GM18505 (cell line): ENCODE measurements around the gene NCAPG2.

ENCODE experiments used
- ATAC-seq: cut with Tn5 transposase; IDR thresholded peaks from one replicate; pipeline ENCODE4 v1.9.1; 2021; ENCODE audit not compliant: unreplicated experiment
- POLR2A ChIP-seq: IDR thresholded peaks from 4 replicates; pipeline ENCODE4 v1.6.1; 2011; ENCODE audit warnings: borderline replicate concordance; ENCODE audit not compliant: insufficient read depth, insufficient read length; ENCODE audit errors: extremely low read depth

NCAPG2 gene

GRCh38 chr7:158730383-158731346 is 26.1 kb upstream of the NCAPG2 start:
- no peak for ATAC-seq
- TF ChIP-seq POLR2A = no peak

DNA sequence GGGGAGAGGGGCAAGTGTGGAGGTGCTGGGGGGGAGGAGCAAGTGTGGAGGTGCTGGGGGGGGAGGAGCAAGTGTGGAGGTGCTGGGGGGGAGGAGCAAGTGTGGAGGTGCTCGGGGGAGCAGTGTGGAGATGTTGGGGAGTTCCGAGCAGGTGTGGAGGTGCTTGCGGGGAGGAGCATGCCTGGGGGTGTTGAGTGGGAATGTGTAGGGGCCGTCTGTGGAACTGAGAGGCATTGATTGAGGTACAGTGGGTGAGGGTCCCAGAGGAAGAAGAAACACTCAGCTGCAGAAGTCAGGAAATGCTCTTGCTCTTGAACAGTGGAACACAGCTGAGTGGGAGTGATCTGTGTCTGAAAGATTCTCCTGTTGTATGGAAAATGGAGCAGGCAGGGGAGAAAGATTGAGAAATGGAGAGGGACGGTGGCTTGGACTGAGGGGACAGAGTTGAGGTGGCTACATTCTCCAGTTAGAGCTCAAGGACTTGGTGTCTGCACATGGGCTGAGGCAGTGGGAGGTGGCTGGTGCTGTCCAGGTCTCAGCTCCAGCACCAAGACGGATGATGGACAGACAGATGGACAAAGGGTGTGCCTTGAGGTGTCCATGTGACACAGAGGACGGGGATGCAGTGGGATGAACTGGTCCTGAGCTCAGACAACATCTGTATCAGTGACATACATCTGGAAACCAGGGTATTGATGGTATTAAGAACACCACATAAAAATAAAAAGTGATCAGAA is 25.2 kb upstream of the NCAPG2 start:
- ATAC-seq = no peak
- no peak for TF ChIP-seq POLR2A

GRCh38 chr7:158728911-158729645 is 24.5 kb upstream of the NCAPG2 start:
- no peak for TF ChIP-seq POLR2A
- ATAC-seq = no peak

GRCh38 chr7:158727690-158728089 is 23.1 kb upstream of the NCAPG2 start:
- TF ChIP-seq POLR2A = no peak
- no peak for ATAC-seq

DNA sequence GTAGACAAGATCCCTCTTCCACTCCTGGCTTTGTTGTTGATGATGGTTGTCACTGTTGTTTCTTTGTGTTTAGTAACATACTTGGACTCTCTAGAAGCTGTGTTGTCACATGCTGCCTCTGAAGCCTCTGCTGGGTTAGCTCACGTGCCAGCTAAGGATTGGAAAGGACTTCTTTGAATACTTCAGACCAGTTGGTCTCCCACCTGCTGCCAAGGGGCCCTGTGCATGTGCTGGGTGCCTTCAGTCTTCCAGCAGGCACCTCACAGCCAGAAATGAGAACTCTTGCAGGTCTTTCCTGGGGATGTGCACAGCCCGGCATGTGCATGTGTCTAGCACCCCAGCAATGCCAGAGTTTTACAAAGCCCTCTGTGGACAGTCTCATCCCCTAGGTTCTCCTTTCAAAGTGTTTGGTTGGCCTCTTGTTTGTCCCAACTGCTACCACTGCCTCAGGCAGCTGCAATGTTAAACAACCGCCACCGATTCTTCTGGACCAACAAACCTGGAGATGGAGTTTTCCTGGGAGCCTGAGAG is 21.7 kb upstream of the NCAPG2 start:
- no peak for TF ChIP-seq POLR2A
- ATAC-seq = no peak

GRCh38 chr7:158725506-158725800 is 20.8 kb upstream of the NCAPG2 start:
- TF ChIP-seq POLR2A = no peak
- no peak for ATAC-seq

GRCh38 chr7:158724658-158725505 is 20.3 kb upstream of the NCAPG2 start:
- no peak for TF ChIP-seq POLR2A
- no peak for ATAC-seq

DNA sequence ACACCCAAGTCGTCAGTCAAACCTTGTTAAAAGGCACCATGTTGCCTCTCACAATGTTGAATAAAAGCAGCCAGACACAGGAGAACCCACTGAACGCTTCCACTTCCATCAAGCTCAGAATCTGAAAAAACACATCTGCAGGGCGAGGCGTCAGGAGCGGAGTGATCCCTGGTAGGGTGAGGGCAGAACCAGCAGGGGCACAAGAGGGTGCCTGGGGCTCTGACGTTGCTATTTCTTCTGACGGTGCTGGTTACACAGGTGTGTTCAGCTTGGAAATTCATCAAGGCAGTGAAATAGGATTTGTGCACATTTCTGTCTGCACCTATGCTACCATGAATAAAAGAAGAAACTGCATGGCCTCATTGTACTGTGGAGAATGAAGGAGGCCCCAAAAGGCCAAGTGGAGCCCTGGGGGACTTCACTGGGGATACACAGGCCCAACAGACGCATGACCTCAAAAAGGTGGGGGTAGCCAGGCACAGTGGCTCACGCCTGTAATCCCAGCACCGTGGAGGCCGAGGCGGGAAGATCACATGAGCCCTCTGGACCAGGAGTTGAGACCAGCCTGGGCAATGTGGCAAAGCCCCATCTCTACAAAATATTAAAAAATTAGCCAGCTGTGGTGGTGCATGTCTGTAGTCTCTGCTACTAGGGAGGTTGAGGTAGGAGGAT is 19.2 kb upstream of the NCAPG2 start:
- ATAC-seq = no peak
- TF ChIP-seq POLR2A = no peak

DNA sequence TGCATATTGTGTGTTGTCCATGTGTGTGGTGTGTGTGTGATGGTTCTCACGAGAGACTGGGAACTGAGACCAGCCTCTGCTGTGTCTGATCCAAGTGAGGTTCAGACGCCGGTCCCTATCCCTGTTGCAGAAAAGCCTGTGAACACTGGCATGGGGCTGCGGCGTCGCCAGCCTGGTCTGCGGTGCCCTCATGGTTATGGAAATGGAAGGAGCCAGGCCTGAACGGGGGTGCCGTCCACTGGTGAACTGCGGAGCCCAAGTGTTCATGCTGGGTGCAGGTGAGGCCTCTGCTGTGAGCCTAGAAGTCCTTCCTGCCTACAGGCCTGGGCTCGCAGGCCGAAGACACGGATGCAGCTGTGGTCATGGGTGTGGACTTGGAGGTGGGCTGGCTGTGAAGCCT is 18.7 kb upstream of the NCAPG2 start:
- no peak for TF ChIP-seq POLR2A
- no peak for ATAC-seq

- no peak for ATAC-seq
- no peak for TF ChIP-seq POLR2A
These were observed 18.1 kb upstream of the NCAPG2 start for GRCh38 chr7:158722574-158723237.

DNA sequence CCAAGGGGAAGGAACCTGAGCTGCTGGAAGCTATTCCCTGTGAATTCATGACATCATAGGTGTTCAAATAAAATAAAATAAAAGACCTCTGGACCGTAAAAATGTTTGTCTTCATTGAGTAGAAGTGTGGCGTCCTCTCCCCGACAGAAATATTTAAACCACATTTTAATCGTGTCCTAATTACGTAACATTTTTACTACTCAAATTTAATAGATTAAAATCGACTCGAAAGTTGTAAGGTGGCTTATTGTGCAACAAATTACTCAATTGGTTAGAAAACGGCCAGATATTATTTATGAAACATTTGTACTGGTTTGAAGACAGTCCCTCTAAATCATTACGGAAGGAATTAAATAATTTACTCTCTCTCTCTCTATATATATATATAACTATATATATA is 15.5 kb upstream of the NCAPG2 start:
- TF ChIP-seq POLR2A = no peak
- ATAC-seq = no peak
